BE2C (cell line): ENCODE results near the gene ZNF618.

Source experiments
- DNase-seq: peaks from one replicate; pipeline ENCODE4 v3.0.0-alpha.2; 2020
- H3K27me3 ChIP-seq: fragments of 250-450 bp; sonication (Bioruptor Pico); 2 replicates; pipeline ENCODE4 v1.5.1; 2020; ENCODE audit warnings: mild to moderate bottlenecking
- H3K36me3 ChIP-seq: fragments of 250-450 bp; sonication (Bioruptor Pico); 2 replicates; pipeline ENCODE4 v1.5.1; 2020; ENCODE audit warnings: mild to moderate bottlenecking
- H3K4me1 ChIP-seq: fragments of 250-450 bp; sonication (Bioruptor Pico); 2 replicates; pipeline ENCODE4 v1.5.1; 2020
- H3K4me3 ChIP-seq: 2 replicates; pipeline ENCODE4 v1.5.1; 2011; ENCODE audit warnings: low read depth, low read length
- H3K9me3 ChIP-seq: fragments of 250-450 bp; sonication (Bioruptor Pico); 2 replicates; pipeline ENCODE4 v1.5.1; 2020
- CTCF ChIP-seq: IDR thresholded peaks from 2 replicates; pipeline ENCODE4 v1.5.1; 2012; ENCODE audit warnings: mild to moderate bottlenecking, low read depth, low read length

The ZNF618 gene

GRCh38 chr9:114025760-114026159 is 149.7 kb downstream of the ZNF618 start:
- Histone ChIP-seq H3K9me3 (no peaks in the 10 kb centered on the region), H3K4me1 (no peaks in the 10 kb centered on the region), H3K27me3 (no peaks in the 10 kb centered on the region), H3K36me3 (peaks cover 16% of the 10 kb centered on the region), H3K4me3 (no peak overlapping the region)
- TF ChIP-seq CTCF: no peak
- DNase-seq: no peak

GRCh38 chr9:114026335-114026734 is 150.2 kb downstream of the ZNF618 start:
- Histone ChIP-seq H3K36me3 (peaks cover 16% of the 10 kb centered on the region), H3K4me3 (no peak overlapping the region), H3K9me3 (no peaks in the 10 kb centered on the region), H3K4me1 (no peaks in the 10 kb centered on the region), H3K27me3 (no peaks in the 10 kb centered on the region)
- TF ChIP-seq CTCF: no peak
- DNase-seq: no peak

DNA sequence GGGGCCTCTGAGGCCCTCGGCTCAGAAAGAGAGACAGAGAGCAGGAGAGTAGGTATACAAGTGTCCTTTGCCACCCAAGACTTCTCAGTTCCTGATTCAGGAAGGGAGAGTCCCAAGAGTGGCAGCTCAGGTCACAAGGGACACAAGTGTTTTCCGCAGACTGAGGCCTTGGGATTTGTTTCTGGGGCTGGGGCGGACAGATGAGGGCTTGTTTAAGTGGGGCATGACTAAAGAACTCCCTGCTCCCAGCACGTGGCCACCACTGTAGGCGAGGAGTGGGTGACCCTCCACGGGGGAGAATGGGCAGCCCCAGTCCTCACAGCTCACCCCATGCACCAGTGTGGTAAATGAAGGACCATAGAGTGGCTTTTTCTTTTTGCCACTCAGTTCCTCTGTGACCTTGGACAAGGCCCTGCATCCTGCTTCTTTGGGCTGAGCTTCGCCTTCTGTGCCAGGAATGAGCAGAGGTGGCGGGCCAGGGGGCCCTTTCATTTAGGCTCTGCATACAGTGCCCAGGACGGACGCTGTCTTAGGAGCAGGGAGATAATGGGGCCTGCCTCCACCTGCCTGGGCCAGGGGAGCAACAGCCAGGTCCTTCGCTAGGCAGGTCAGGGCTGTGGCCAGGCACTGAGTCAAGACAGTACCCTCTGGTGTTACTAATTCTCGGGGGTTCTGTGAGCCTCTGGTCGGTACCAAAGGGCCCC is 151.2 kb downstream of the ZNF618 start:
- Histone ChIP-seq H3K36me3 (peaks cover 16% of the 10 kb centered on the region), H3K9me3 (no peaks in the 10 kb centered on the region), H3K27me3 (no peaks in the 10 kb centered on the region), H3K4me3 (no peak overlapping the region), H3K4me1 (peaks cover 6% of the 10 kb centered on the region)
- no peak for DNase-seq
- TF ChIP-seq CTCF: no peak

DNA sequence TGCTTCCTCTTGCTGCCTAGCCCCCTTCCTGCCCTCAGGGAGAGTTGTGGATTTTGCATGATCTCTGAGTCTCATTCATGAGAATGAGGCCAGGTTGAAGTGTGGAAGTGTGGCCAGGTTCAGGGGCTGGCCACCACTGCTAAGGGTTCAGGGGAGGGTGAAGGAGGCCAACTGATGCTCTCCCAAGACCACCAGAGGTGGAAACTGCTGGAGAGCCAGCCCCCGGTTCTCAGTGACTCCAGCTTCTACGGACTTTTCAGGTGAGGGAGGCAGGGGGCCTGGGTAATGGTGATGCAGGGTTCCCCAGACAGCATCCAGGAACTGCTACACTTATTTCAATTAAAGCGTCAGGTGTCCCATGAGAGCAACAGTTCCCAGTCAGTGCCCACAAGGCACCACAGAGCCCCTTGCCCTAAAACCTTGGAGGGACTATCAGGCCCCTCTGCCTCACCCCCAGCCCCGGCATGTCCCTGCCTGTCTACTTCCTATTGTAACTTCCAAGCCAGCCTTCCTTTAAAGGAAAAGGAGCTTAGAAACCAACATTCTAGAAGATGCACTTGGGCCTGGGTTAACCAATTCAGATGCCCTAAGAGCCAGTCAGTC is 151.9 kb downstream of the ZNF618 start:
- Histone ChIP-seq H3K27me3 (no peaks in the 10 kb centered on the region), H3K9me3 (no peaks in the 10 kb centered on the region), H3K4me1 (peaks cover 7% of the 10 kb centered on the region), H3K4me3 (no peak overlapping the region), H3K36me3 (peaks cover 19% of the 10 kb centered on the region)
- TF ChIP-seq CTCF: no peak
- DNase-seq: no peak

- H3K4me3 ChIP-seq: no peak overlapping the region
- no peaks in the 10 kb centered on the region for H3K27me3 ChIP-seq
- peaks cover 7% of the 10 kb centered on the region for H3K4me1 ChIP-seq
- no peak for DNase-seq
- peaks cover 24% of the 10 kb centered on the region for H3K36me3 ChIP-seq
- TF ChIP-seq CTCF: no peak
- H3K9me3 ChIP-seq: no peaks in the 10 kb centered on the region
Observed at GRCh38 chr9:114028646-114029045, 152.5 kb downstream of the ZNF618 start.
